Body of pancreas (tissue), 4 donors: Measurements from ENCODE around the gene SERTM2.

Experiments
- CTCF ChIP-seq, 7 experiments: fragments of 450-650 bp in 4 of 7; fragments of 200-600 bp in 3 of 7; sonication (generic) in 3 of 7; IDR thresholded peaks; one replicate each; pipeline ENCODE4 v1.5.1; 2016 to 2019; ENCODE audit warnings: antibody characterized with exemption in 7 of 7
- POLR2A ChIP-seq, 3 donors: fragments of 450-650 bp; IDR thresholded peaks; one replicate each; pipeline ENCODE4 v1.6.1; 2016; ENCODE audit warnings: antibody characterized with exemption in 3 of 3, mild to moderate bottlenecking in 2 of 3

GRCh38 chrX:111481896-111482295 lies 29.5 kb upstream of the SERTM2 start:
- TF ChIP-seq CTCF (IDR thresholded peaks at IDR 0.05) (no peak), POLR2A (IDR thresholded peaks at IDR 0.05) (no peak)
